ENCODE measurements around the gene LILRB1. TPM values are rescaled to one million over a fixed set of nuclear protein-coding genes. Genes with fewer than 3 reads are reported as not detected.
A peak's percentile ranks its signal among the peaks of the same experiment; 100 is the strongest.

The LILRB1 gene
- total and polyA plus RNA-seq, 9 of the 15 experiments (the other 6 are each of a cell fraction or from before 2014, with no cell fraction given) = not detected

DNA sequence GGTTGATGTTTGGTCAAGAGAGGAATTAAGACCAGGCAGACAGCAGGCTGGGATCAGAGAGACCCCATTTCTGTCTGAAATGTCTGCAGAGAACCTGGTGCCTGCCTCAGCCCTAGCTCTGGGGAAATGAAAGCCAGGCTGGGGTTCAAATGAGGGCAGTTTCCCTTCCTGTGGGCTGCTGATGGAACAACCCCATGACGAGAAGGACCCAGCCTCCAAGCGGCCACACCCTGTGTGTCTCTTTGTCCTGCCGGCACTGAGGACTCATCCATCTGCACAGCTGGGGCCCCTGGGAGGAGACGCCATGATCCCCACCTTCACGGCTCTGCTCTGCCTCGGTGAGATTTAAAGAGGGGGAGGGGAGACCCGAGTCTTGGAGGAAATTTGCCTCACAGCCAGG, 32.4 kb downstream of the LILRB1 start, which contains the start of gene LILRB4:
LILRB4 (plus strand) TSS at position 256 of the 400 bp plus-strand sequence; CDS start at position 305, 49 bp downstream.
- no peak for TF ChIP-seq XRCC4 (IDR thresholded peaks at IDR 0.05; ENCODE audit: extremely low read depth, insufficient read depth, insufficient read length)
- peak; percentile 11 for TF ChIP-seq PRDM10 (IDR thresholded peaks at IDR 0.05; ENCODE audit: partially characterized antibody)
- no peak for TF ChIP-seq TAF9B (IDR thresholded peaks at IDR 0.05; ENCODE audit: partially characterized antibody)
- TF ChIP-seq LEF1 (IDR thresholded peaks at IDR 0.05) = no peak
- no TSS peak for BruUV-seq (replicated peaks)
- Histone ChIP-seq H3K36me3 (ENCODE audit: control insufficient read depth, insufficient read depth, low read length) (no peaks in the 10 kb centered on the region), H3K9ac (ENCODE audit: insufficient read depth in 1 of 2, low read depth in 2 of 2, low read length in 2 of 2) (no peak within 1 kb of the TSS), H3K27me3 (ENCODE audit: control insufficient read depth in 2 of 2, insufficient read depth in 2 of 2, low read length in 2 of 2) (peaks cover 20 to 68% of the 10 kb centered on the region in 2 experiments; a peak in 4 of 5 replicates), H3K4me1 (replicated peaks in 1 of 2; ENCODE audit: control insufficient read depth in 2 of 2, insufficient read depth in 2 of 2, low read length in 2 of 2) (no peaks in the 10 kb centered on the region), H4K20me1 (replicated peaks; ENCODE audit: control insufficient read depth, insufficient read depth, low read length) (peaks cover 5% of the 10 kb centered on the region; the same call in 1 of the 2 replicates), H3K79me2 (ENCODE audit: control insufficient read depth, insufficient read depth, low read length) (no peaks in the 10 kb centered on the region), H3K27ac (ENCODE audit: extremely low read depth, low read depth, low read length) (no peak within 1 kb of the TSS), H3K4me3 (no peak within 1 kb of the TSS), H3K9me1 (ENCODE audit: control insufficient read depth, insufficient read depth, low read length) (no peaks in the 10 kb centered on the region), H3K9me3 (replicated peaks; ENCODE audit: control insufficient read depth, insufficient read depth, low read depth, low read length) (no peaks in the 10 kb centered on the region), H3K4me2 (ENCODE audit: insufficient read depth, low read length) (no peak within 1 kb of the TSS), H2AFZ (ENCODE audit: low read depth, low read length) (no peak within 1 kb of the TSS)
- in situ Hi-C loops (cut with MboI) = loop anchor here (25.0 kb wide), 1 partner anchor 775 kb away; the partner anchor contains the start of gene SHISA7
- FAIRE-seq = no peak
- CTCF ChIA-PET (ENCODE audit: low intra/inter-chr PET ratio) = interaction anchor here (0.8 kb wide), 1 partner anchor 11 kb away, joined by 3 read pairs; no protein-coding TSS in a partner anchor
- WGBS (ENCODE audit: insufficient coverage, low coverage, missing lambda C conversion rate) = 5% methylated on average over 6 of the region's 7 CpGs
- intact Hi-C loops (cut with micrococcal nuclease) = no loop called here
- peak in 2 of 4 experiments; percentile 16 to 28 for DNase-seq (ENCODE audit: extremely low read depth in 1 of 4, low spot score in 3 of 4)
- ATAC-seq = peak; percentile 59; the same call in 2 of the 3 replicates
- POLR2A ChIA-PET = interaction anchor here (1.0 kb wide), 1 partner anchor 463 kb away, joined by 3 read pairs; no protein-coding TSS in a partner anchor
